ENCODE data around the gene TRPV6.

The TRPV6 gene

DNA sequence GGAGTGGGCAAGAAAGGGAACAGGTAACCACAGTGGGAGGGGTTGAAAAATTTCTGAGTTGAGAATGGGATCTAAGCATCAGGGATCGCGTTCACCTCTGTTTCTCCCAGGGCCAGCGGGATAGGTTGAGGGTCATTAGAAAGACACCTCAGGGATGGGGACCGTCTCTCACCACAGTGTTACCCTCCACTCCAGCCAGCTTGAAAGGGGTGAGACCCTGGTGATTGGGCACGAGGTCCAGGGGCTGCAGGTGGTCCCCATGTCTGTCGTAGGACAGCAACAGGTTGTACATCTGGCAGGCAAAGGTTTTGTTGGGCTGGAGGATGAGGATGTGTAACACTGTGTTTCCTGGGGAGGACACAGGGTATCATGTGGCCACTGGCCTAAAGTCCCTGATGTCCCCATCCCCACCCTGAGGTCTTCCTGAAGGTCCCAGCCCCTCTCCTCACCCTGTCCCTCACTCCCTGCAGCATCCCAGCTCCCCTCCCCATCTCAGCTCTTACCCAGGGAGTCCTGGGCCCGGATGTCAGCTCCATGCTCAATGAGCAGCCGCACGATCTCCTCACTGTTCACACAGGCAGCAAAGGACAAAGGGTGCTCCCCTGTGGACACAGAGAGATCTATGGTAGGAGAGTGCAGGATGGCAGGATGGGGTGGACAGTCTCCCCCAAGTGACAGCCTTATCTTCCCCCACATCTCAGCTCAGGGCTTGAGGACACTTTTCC is 9.1 kb downstream of the TRPV6 start:
- Histone ChIP-seq H3K36me3 (ENCODE audit: control insufficient read depth, insufficient read depth, low read length) (no peaks in the 10 kb centered on the region), H3K4me3 (ENCODE audit: low read length) (no peak overlapping the region), H3K27ac (ENCODE audit: low read depth, low read length) (no peak overlapping the region), H3K4me1 (ENCODE audit: control insufficient read depth, insufficient read depth, low read length) (no peaks in the 10 kb centered on the region), H3K27me3 (ENCODE audit: control insufficient read depth, insufficient read depth, low read length) (no peaks in the 10 kb centered on the region), H3K9ac (ENCODE audit: low read length) (no peak overlapping the region)

DNA sequence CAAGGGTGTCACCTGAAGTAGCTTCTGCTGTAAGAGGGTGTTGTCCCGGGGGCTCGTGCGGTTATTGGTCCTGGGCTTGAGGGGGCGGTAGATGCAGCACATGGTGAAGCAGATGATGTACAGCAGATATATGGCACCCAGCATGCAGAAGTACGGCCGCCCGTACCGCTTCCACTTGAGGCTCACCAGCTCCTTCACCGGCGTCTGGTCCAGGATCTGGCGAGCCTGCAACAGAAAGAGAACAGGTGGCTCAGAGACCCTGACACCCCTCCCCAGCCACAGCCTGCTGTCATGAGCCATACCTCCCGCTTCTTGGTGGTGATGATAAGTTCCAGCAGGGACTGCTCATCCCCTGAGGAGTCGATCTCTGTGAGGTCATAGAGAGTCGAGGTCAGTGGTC is 10.1 kb downstream of the TRPV6 start:
- Histone ChIP-seq H3K4me3 (ENCODE audit: low read length) (no peak overlapping the region), H3K27ac (ENCODE audit: low read depth, low read length) (no peak overlapping the region), H3K27me3 (ENCODE audit: control insufficient read depth, insufficient read depth, low read length) (no peaks in the 10 kb centered on the region), H3K4me1 (ENCODE audit: control insufficient read depth, insufficient read depth, low read length) (no peaks in the 10 kb centered on the region), H3K9ac (ENCODE audit: low read length) (no peak overlapping the region), H3K36me3 (ENCODE audit: control insufficient read depth, insufficient read depth, low read length) (no peaks in the 10 kb centered on the region)

DNA sequence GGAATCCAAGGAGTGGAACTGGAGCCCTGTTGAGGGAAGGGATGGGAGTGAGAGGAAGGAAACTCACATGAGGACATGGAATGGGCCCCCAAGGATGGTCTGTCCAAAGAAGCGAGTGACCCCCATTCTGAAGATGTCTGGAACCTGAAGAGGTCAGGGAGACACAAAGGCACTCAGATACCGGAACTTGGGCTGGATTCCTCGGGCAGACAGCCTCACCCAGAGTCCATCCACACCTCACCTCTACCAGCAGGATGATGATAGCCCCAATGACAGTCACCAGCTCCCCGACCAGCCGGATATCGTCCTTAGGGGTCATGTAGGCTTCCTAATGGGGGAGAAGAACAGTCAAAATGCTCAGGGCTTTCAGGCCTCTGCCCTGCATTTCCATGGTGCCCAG is 10.7 kb downstream of the TRPV6 start:
- no peaks in the 10 kb centered on the region for H3K36me3 ChIP-seq (ENCODE audit: control insufficient read depth, insufficient read depth, low read length)
- no peak overlapping the region for H3K9ac ChIP-seq (ENCODE audit: low read length)
- no peaks in the 10 kb centered on the region for H3K4me1 ChIP-seq (ENCODE audit: control insufficient read depth, insufficient read depth, low read length)
- H3K27ac ChIP-seq (ENCODE audit: low read depth, low read length), result no peak overlapping the region
- no peak overlapping the region for H3K4me3 ChIP-seq (ENCODE audit: low read length)
- H3K27me3 ChIP-seq (ENCODE audit: control insufficient read depth, insufficient read depth, low read length), result no peaks in the 10 kb centered on the region

DNA sequence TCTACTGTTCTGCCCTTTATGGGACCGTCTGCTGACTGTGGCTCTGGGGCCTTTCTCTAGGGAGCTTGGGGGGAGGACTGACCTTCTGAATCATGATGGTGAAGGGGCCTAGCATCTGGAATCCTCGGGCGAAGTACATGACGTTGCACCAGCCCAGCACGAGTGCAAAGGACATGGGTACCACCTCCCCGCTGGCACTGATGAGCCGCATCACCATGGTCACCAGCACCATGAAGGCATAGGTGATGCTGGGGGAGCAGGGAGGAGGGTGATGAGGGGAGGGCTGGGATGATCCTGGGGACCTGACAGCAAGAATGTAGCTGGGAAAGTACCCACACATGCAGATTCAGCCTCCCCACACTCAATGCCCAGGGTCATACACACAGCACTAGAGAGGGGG is 11.1 kb downstream of the TRPV6 start:
- no peak overlapping the region for H3K4me3 ChIP-seq (ENCODE audit: low read length)
- no peak overlapping the region for H3K9ac ChIP-seq (ENCODE audit: low read length)
- H3K4me1 ChIP-seq (ENCODE audit: control insufficient read depth, insufficient read depth, low read length), result no peaks in the 10 kb centered on the region
- H3K36me3 ChIP-seq (ENCODE audit: control insufficient read depth, insufficient read depth, low read length), result no peaks in the 10 kb centered on the region
- H3K27me3 ChIP-seq (ENCODE audit: control insufficient read depth, insufficient read depth, low read length), result no peaks in the 10 kb centered on the region
- no peak overlapping the region for H3K27ac ChIP-seq (ENCODE audit: low read depth, low read length)

DNA sequence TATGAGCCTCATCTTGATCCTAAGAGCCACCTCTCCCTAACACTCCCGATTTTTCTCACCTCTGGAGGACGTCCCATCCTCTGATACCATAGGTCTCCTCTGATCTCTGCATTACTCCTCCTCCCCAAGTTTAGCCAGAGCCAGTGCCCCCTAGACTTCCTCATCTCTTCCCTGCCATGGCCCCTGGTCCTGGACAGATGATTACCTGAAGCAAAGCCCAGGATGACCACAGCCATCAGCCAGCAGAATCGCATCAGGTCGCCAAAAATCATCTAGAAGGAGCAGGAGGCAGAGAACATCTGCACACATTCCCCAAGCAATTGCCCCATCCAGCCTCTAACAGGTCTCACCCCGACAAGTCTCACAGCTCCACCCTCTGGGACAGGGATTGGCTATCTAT is 11.7 kb downstream of the TRPV6 start:
- no peak overlapping the region for H3K9ac ChIP-seq (ENCODE audit: low read length)
- H3K4me1 ChIP-seq (ENCODE audit: control insufficient read depth, insufficient read depth, low read length), result no peaks in the 10 kb centered on the region
- H3K36me3 ChIP-seq (ENCODE audit: control insufficient read depth, insufficient read depth, low read length), result no peaks in the 10 kb centered on the region
- H3K27ac ChIP-seq (ENCODE audit: low read depth, low read length), result no peak overlapping the region
- H3K27me3 ChIP-seq (ENCODE audit: control insufficient read depth, insufficient read depth, low read length), result no peaks in the 10 kb centered on the region
- H3K4me3 ChIP-seq (ENCODE audit: low read length), result no peak overlapping the region

DNA sequence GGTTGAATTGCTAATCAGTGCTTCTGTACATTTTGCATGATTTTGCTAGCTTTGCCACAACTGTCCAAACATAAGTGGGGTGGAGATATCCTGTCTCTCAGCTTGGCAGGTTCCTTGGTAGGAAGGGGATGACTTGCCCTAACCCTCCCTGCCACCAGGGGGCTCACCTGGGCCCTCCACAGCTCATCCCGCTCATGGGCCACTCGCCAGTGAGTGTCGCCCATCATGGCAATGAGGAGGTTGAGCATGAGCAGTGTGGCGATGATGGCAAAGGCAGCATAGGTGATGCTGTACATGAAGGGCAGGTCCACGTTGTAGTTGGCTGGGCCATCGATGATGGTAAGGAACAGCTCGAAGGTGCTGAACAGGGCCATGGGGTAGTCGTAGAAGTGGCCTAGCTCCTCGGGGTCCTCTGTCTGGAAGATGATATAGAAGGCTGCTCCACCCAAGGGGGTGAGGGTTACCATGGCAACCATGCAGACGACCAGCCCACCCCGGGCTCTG is 12.2 kb downstream of the TRPV6 start:
- H3K27ac ChIP-seq (ENCODE audit: low read depth, low read length), result no peak overlapping the region

DNA sequence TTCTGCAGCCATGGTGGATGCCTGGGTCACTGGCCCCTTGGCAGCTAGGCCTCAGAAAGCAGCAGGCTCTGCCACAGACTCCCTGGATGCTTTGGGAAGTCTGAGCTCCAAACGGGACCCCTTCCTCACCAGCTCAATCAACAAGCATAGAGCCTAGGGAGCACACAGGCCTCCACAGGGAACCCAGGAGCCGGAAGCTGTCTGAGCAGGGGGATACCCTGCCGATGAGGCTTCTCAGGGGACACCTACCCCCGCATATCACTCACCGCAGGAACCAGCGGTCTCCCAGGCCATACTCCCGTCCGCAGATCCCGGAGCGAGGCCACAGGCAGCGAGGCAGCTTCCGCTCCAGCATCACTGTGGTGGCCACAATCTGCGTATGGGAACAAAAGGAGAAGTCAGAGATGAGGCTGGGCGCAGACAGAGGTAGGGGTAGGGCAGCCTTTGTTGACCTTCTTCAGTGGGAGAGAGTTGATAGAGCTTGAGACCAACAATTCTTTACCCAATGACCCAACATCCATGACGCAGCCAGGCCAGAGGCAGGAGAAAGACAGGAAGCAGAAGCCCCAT is 13.4 kb downstream of the TRPV6 start:
- Histone ChIP-seq H3K27ac (ENCODE audit: low read depth, low read length) (no peak overlapping the region), H3K9ac (ENCODE audit: low read length) (no peak overlapping the region), H3K36me3 (ENCODE audit: control insufficient read depth, insufficient read depth, low read length) (no peaks in the 10 kb centered on the region), H3K27me3 (ENCODE audit: control insufficient read depth, insufficient read depth, low read length) (no peaks in the 10 kb centered on the region), H3K4me1 (ENCODE audit: control insufficient read depth, insufficient read depth, low read length) (no peaks in the 10 kb centered on the region), H3K4me3 (ENCODE audit: low read length) (no peak overlapping the region)

More for the DNA sequence above, 12.2 kb downstream of the TRPV6 start:
- H3K9ac ChIP-seq (ENCODE audit: low read length), result no peak overlapping the region
- H3K4me1 ChIP-seq (ENCODE audit: control insufficient read depth, insufficient read depth, low read length), result no peaks in the 10 kb centered on the region
- no peaks in the 10 kb centered on the region for H3K36me3 ChIP-seq (ENCODE audit: control insufficient read depth, insufficient read depth, low read length)
- H3K4me3 ChIP-seq (ENCODE audit: low read length), result no peak overlapping the region
- no peaks in the 10 kb centered on the region for H3K27me3 ChIP-seq (ENCODE audit: control insufficient read depth, insufficient read depth, low read length)

DNA sequence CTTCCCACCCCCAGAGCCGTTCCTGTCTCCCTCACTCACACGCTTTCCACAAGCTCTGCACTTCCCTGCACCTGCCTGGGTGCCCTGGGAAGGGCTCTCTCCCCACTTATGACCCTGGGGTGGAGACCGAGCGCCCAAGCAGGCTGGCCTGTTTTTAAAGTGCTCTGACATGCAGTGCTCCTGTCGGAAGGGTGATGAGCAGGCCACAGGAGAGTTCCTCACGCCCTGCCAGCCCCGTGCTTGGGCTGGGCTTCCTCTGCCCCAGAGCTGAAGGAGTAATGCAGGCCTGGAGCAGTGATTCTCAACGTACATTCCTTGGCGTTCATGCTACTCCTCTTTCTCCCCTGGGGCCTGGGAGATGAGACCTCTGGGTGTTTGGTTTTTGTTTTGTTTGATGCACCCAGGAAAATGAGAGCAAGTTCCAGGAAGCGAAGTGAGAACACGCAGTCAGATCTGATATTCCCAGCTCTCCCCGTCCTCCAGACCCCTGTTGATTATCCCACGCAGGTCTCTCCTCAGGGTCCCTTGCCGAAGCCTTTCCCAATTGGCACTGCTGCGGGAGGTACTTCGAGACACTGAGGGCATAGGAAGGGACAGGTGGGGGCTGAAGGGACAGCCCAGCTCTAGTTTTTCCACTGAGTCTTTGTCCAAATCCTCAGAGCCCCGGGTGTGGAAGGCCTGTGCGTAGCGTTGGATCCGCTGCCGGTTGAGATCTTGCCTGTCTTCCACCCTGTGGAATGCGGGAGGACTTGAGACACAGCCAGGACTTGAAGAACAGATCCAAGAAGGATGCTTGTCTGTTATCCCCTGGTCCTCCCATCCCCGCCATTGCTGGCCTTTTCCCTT is 14.1 kb downstream of the TRPV6 start:
- Histone ChIP-seq H3K9ac (ENCODE audit: low read length) (no peak overlapping the region), H3K36me3 (ENCODE audit: control insufficient read depth, insufficient read depth, low read length) (no peaks in the 10 kb centered on the region), H3K27ac (ENCODE audit: low read depth, low read length) (no peak overlapping the region)

DNA sequence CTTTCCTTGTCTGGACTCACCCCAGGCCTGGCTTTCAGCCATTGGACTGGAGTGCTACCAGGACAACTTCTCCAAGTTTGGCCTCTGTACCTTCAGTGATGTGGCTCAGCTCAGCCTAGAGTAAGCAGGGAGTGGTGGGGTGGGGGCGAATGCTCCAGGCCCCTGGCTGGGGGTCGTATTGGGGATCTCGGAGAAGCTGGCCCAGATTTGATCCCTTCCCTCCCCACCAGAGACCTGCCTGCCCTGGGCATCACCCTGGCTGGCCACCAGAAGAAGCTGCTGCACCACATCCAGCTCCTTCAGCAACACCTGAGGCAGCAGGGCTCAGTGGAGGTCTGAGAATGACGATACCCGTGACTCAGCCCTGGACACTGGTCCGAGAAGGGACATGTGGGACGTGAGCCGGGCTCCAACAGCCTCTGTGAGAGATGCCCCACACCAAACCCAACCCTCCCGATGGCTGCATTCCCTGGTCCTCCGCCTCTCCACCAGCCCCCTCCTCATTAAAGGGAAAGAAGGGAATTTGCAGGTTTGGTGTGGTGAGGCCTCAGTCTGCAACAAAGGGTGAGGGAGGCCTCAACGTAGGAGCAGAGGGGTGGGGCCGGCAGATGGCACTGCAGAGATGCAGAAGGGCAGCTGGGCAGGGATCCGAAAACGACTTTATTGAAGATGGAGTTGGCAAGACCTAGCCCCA is 14.8 kb downstream of the TRPV6 start:
- Histone ChIP-seq H3K27me3 (ENCODE audit: control insufficient read depth, insufficient read depth, low read length) (no peaks in the 10 kb centered on the region), H3K4me1 (ENCODE audit: control insufficient read depth, insufficient read depth, low read length) (no peaks in the 10 kb centered on the region), H3K9ac (ENCODE audit: low read length) (no peak overlapping the region), H3K4me3 (ENCODE audit: low read length) (no peak overlapping the region), H3K27ac (ENCODE audit: low read depth, low read length) (no peak overlapping the region), H3K36me3 (ENCODE audit: control insufficient read depth, insufficient read depth, low read length) (no peaks in the 10 kb centered on the region)

More for the DNA sequence above, 14.1 kb downstream of the TRPV6 start:
- Histone ChIP-seq H3K27me3 (ENCODE audit: control insufficient read depth, insufficient read depth, low read length) (no peaks in the 10 kb centered on the region), H3K4me3 (ENCODE audit: low read length) (no peak overlapping the region), H3K4me1 (ENCODE audit: control insufficient read depth, insufficient read depth, low read length) (no peaks in the 10 kb centered on the region)

DNA sequence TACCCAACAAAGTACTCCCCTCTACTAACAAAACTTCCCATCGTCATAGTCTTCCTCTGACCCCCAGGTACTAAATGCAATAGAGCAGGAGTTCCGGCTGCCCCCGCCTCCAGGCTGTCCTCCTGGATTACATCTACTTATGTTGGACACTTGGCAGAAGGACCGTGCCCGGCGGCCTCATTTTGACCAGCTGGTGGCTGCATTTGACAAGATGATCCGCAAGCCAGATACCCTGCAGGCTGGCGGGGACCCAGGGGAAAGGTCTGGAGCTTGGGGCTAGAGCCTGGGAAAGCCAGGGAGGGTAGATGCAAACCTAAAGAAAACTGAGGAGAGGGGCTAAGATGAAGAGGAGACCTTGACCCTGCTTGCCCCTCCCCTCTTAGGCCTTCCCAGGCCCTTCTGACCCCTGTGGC is 15.4 kb downstream of the TRPV6 start:
- no peaks in the 10 kb centered on the region for H3K36me3 ChIP-seq (ENCODE audit: control insufficient read depth, insufficient read depth, low read length)
- no peaks in the 10 kb centered on the region for H3K27me3 ChIP-seq (ENCODE audit: control insufficient read depth, insufficient read depth, low read length)
- no peak overlapping the region for H3K27ac ChIP-seq (ENCODE audit: low read depth, low read length)
- H3K4me1 ChIP-seq (ENCODE audit: control insufficient read depth, insufficient read depth, low read length), result no peaks in the 10 kb centered on the region
- H3K9ac ChIP-seq (ENCODE audit: low read length), result no peak overlapping the region
- H3K4me3 ChIP-seq (ENCODE audit: low read length), result no peak overlapping the region

DNA sequence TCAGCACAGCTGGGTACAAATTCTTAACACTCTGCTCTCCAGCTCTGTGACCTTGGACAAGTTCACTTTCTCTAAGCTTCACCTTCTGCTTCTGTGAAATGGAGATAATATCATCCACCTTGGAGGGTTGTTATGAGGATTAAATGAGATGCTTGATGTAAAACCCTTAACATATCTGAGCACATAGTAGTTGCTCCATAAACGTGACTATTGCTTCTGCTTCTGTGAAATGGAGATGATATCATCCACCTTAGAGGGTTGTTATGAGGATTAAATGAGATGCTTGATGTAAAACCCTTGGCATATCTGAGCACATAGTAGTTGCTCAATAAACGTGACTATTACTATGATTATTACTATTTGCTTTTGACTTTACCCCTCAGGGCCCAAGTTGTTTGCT is 16.1 kb downstream of the TRPV6 start:
- Histone ChIP-seq H3K27ac (ENCODE audit: low read depth, low read length) (no peak overlapping the region), H3K27me3 (ENCODE audit: control insufficient read depth, insufficient read depth, low read length) (no peaks in the 10 kb centered on the region), H3K4me1 (ENCODE audit: control insufficient read depth, insufficient read depth, low read length) (no peaks in the 10 kb centered on the region), H3K9ac (ENCODE audit: low read length) (no peak overlapping the region), H3K4me3 (ENCODE audit: low read length) (no peak overlapping the region), H3K36me3 (ENCODE audit: control insufficient read depth, insufficient read depth, low read length) (no peaks in the 10 kb centered on the region)

DNA sequence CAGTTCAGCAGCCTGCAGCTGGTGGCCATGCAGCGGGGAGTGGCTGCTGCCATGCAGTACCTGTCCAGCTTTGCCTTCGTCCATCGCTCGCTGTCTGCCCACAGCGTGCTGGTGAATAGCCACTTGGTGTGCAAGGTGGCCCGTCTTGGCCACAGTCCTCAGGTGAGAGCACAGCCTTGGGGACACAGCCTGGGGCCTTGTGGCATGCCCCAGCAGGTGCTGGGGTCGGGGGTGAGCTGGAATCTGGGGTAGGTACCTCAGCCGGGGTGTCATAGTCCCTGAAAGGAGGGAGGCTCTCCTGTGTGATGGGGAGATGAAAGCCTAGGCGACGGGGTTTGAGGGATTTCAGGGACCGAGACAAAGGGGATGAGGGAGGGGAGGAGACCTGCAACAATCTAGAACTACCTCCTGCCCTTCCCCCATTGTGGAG is 16.5 kb downstream of the TRPV6 start:
- H3K27ac ChIP-seq (ENCODE audit: low read depth, low read length), result no peak overlapping the region
- no peak overlapping the region for H3K4me3 ChIP-seq (ENCODE audit: low read length)
- H3K4me1 ChIP-seq (ENCODE audit: control insufficient read depth, insufficient read depth, low read length), result no peaks in the 10 kb centered on the region
- H3K9ac ChIP-seq (ENCODE audit: low read length), result no peak overlapping the region
- no peaks in the 10 kb centered on the region for H3K36me3 ChIP-seq (ENCODE audit: control insufficient read depth, insufficient read depth, low read length)
- H3K27me3 ChIP-seq (ENCODE audit: control insufficient read depth, insufficient read depth, low read length), result no peaks in the 10 kb centered on the region

Data from rectal smooth muscle tissue (tissue), 1 donor.